GM19099 (cell line): ENCODE results near the gene ADRA2C.

Source experiments
- POLR2A ChIP-seq: IDR thresholded peaks from 3 replicates; pipeline ENCODE4 v1.6.1; 2011; ENCODE audit warnings: low read depth; ENCODE audit not compliant: insufficient read length; ENCODE audit errors: extremely low read depth

The ADRA2C gene

GRCh38 chr4:3766036-3766784 lies at the start of gene ADRA2C:
TSS of gene ADRA2C (plus strand) at chr4:3766385. CDS start at chr4:3766607, 222 bp downstream.
- no peak for TF ChIP-seq POLR2A

DNA sequence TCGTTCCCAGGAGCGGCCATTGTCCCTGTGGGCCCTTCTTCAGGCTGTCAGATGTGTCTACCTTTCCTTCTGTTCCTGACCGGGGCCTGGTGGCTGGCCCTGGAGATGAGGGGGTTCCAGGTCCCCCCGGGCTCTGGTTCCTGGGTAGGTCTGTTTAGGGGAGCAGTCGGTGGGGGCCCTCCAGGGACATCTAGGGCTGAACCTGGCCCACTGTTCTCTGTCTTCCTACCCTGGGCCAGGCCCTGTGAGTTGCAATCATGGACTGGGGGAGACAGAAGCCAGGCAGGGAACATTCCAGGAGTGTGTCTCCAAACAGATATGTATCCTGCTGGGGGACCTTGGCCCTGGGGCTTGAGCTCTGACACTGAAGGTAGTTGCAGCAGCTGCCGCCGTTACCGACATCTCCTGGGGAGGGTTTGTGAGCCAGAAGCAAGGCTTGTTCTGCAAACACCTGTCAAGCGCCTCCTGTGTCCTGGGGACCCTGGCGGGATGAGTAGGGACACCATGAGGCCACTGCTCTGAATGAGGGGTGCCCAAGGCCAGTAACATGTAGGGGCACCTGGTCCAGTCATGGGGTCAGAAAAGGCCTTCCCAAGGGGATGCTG lies 49.5 kb upstream of the ADRA2C start:
- no peak for TF ChIP-seq POLR2A

GRCh38 chr4:3717241-3717640 lies 48.9 kb upstream of the ADRA2C start:
- TF ChIP-seq POLR2A = no peak

GRCh38 chr4:3718462-3718861 lies 47.7 kb upstream of the ADRA2C start:
- no peak for TF ChIP-seq POLR2A

- no peak for TF ChIP-seq POLR2A
These were observed 47.0 kb upstream of the ADRA2C start for GRCh38 chr4:3719191-3719590.

DNA sequence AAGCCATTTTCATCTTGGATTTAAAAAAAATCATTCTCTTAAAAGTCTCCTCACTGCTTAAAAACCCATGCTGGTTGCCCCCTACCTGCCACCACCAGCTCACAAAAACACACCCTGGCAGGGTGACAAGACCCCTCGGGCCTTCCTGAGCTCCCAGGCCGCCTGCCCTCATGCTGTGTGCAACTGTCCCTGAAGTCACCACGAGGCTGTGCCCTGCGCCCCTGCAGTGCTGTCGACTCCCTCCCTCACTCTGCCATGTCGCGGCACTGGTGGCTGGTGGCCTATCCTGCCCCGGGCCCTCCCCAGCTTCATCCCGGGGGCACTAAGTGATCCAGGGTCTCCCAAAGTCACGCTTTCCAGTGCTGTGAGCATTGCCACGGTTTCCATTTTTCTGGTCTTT lies 46.3 kb upstream of the ADRA2C start:
- no peak for TF ChIP-seq POLR2A

GRCh38 chr4:3720466-3720865 lies 45.7 kb upstream of the ADRA2C start:
- no peak for TF ChIP-seq POLR2A

DNA sequence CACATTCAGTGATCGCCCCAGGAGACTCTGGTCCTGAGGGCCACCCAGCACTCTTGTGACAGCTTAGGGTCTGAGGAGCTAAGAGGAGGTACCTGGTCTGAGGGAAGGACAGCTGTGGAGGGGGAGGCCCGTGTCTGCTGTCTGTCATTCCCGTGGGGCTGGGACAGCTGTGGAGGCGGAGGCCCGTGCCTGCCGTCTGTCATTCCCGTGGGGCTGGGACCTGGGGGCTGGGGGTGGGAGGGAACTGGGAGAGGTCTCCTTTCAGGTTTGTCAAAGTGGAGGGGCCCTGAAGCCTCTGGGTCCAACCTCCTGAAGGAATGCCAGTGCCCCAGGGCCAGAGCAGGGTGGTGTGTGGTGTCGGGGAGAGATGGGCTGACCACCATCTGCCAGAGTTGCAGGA lies 45.0 kb upstream of the ADRA2C start:
- TF ChIP-seq POLR2A = no peak

- no peak for TF ChIP-seq POLR2A
These were observed 44.6 kb upstream of the ADRA2C start for GRCh38 chr4:3721627-3722026.

DNA sequence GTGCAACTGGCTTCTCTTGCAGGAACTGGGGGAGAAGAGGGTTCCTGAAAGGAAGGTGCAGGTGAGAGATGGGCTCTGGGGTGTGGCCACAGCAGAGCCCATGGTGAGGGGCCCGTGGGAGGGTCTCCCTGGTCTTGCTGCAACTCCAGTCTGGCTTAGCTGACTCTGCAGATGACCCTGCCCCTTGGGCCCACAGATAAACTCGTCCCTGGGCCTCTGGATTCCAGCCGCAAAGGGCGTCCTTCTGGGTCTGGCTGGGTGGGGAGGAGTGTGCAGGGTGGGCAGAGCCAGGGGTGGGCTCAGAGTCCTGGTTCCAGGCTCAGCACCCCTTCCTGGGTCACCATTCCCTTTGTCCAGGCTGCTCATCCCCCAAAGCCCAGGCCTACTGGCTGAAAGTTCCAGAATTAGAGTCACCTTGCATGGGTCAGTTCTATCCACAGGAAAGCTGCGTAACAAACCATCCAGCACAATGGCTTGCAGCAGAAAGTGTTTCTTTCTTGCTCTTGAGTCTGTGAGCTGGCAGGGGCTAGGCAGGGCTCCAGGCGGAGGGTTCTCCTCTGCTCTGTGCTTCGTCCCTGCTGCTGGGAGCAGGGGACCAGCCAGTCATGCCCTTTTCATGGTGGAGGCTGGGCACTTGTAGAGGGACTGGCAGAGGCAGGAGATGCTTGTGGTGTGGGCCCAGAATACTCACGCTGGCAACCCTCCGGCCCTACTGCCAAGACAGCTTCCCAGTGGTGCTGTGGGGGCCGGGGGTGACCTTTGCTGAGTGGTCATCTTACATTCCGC lies 43.5 kb upstream of the ADRA2C start:
- no peak for TF ChIP-seq POLR2A

DNA sequence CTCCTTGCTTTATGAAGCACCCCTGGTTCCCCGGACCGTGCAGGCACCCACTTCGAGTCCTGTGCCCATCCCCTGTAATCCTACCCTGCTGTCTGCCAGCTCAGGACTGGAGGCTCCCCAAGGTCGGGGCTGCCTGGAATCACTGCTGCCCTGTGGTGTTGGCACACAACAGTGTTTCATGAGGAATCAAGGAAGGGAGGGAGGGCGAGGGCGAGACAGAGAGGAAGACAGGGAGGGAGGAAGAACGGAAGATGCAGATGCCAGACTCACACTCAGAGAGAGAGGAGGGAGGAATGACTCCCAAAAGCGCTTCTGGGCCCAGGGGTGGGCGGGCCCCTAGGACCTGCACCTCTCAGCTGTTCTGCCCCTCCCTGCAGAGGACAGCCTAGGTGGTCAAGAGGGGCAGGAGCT lies 42.9 kb upstream of the ADRA2C start:
- no peak for TF ChIP-seq POLR2A

GRCh38 chr4:3724319-3725231 lies 41.6 kb upstream of the ADRA2C start:
- TF ChIP-seq POLR2A = no peak

GRCh38 chr4:3725936-3726870 lies 40.0 kb upstream of the ADRA2C start:
- TF ChIP-seq POLR2A = no peak

DNA sequence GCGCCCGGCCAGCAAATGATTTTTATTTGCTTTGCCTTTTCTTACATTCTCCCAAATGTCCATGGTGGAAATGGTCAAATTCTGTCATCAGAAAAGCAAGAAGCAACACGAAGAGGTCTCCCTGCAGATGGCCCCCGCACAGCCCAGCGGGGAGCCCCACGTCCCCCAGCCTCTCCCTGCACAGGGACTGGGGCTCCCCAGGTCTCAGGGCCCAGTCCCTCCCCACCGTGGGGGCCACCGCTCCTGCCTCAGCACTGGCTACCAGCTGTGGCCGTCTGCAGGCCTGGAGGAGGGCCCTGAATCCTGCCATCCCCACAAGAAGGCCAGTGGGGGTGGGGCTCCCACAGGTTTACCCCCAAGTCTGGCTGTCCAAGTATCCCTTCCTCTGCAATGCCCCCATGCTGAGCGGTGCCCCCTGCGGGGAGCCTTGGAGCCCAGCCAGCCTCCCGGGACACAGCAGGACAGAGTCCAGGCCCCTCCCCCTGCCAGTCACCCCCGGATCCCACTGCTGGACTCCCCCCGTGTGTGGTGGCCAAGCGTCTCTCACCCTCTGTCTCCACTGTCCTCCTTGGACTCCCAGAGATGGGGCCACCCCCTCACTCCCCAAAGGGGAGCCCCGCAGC lies 38.2 kb upstream of the ADRA2C start:
- no peak for TF ChIP-seq POLR2A
